NT2/D1 (cell line): ENCODE results near the gene MAN1B1.

Experiments used
- SUZ12 ChIP-seq: IDR thresholded peaks from 2 replicates; pipeline ENCODE4 v1.6.1; 2011; ENCODE audit not compliant: insufficient read length, insufficient read depth; ENCODE audit errors: extremely low read depth
- YY1 ChIP-seq: IDR thresholded peaks from 2 replicates; pipeline ENCODE4 v1.6.1; 2011; ENCODE audit not compliant: insufficient read length, insufficient read depth
- ZNF274 ChIP-seq: IDR thresholded peaks from 2 replicates; pipeline ENCODE4 v1.6.1; 2011; ENCODE audit warnings: mild to moderate bottlenecking, low read depth, low read length

DNA sequence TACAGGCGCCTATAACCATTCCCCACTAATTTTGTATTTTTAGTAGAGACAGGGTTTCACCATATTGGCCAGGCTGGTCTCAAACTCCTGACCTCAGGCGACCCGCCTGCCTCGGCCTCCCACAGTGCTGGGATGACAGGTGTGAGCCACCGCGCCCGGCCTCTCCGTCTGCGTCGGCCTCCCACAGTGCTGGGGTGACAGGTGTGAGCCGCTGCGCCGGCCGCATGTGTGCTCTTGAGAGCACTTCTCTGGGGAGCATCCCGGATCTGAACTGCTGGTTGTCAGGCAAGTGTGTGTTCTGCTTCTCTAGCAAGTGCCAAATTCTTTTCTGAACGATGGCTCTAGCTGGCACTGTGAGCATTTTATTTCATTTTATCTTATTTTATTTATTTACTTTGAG, 29.2 kb upstream of the MAN1B1 start:
- TF ChIP-seq ZNF274: no peak
- no peak for TF ChIP-seq YY1
- no peak for TF ChIP-seq SUZ12
